SHP77 treated with DMSO at 0.1 percent for 48 hours (cell line): ENCODE data around the gene PDHB.
"Not testable (repeated sequence)": the region's sequence is repeated elsewhere in the genome, so short reads cannot be mapped to it uniquely, and the experiment has no call there.

Source experiments
- DNase-seq: peaks from one replicate; lab custom pipeline; 2025; lab: John Stamatoyannopoulos, UW

Gene PDHB

GRCh38 chr3:58437276-58437675, 3.6 kb upstream of the PDHB start:
- not testable (repeated sequence) for DNase-seq

- no peak for DNase-seq
These were observed 1.4 kb upstream of the PDHB start for GRCh38 chr3:58434990-58435389.

GRCh38 chr3:58434511-58434910, 879 bp upstream of the PDHB start:
- DNase-seq: no peak

- DNase-seq: no peak
These were observed 504 bp upstream of the PDHB start for GRCh38 chr3:58434168-58434504.

GRCh38 chr3:58432905-58433304, 727 bp downstream of the PDHB start:
- no peak for DNase-seq

- DNase-seq: no peak
These were observed 4.0 kb downstream of the PDHB start for GRCh38 chr3:58429657-58430056.

- no peak for DNase-seq
These were observed 5.8 kb downstream of the PDHB start for GRCh38 chr3:58427661-58428361.

GRCh38 chr3:58425782-58426181, 7.8 kb downstream of the PDHB start:
- DNase-seq: no peak

GRCh38 chr3:58424613-58425012, 9.0 kb downstream of the PDHB start:
- no peak for DNase-seq

GRCh38 chr3:58422756-58423325, 10.8 kb downstream of the PDHB start:
- DNase-seq: no peak

GRCh38 chr3:58421004-58421403, 12.6 kb downstream of the PDHB start:
- no peak for DNase-seq

- DNase-seq: no peak
These were observed 13.7 kb downstream of the PDHB start for GRCh38 chr3:58419780-58420507.

- no peak for DNase-seq
These were observed 15.4 kb downstream of the PDHB start for GRCh38 chr3:58418227-58418626.

- no peak for DNase-seq
These were observed 16.6 kb downstream of the PDHB start for GRCh38 chr3:58417075-58417474.

GRCh38 chr3:58416191-58416590, 17.4 kb downstream of the PDHB start:
- DNase-seq: no peak

- DNase-seq: peak; percentile 12
These were observed 19.0 kb downstream of the PDHB start for GRCh38 chr3:58414538-58415197.

GRCh38 chr3:58411851-58412830, 21.5 kb downstream of the PDHB start:
- DNase-seq: no peak

GRCh38 chr3:58411036-58411435, 22.6 kb downstream of the PDHB start:
- DNase-seq: no peak

GRCh38 chr3:58409663-58410062, 24.0 kb downstream of the PDHB start:
- DNase-seq: no peak

GRCh38 chr3:58408906-58409305, 24.7 kb downstream of the PDHB start:
- DNase-seq: no peak

GRCh38 chr3:58404396-58404795, 29.2 kb downstream of the PDHB start:
- DNase-seq: no peak
